ENCODE measurements around the gene NDE1. TPM values are rescaled to one million over a fixed set of nuclear protein-coding genes. Genes with fewer than 3 reads are reported as not detected.

NDE1 gene
- total RNA-seq, 2 donors from 2014 or later: 11.2 to 37.9 TPM

DNA sequence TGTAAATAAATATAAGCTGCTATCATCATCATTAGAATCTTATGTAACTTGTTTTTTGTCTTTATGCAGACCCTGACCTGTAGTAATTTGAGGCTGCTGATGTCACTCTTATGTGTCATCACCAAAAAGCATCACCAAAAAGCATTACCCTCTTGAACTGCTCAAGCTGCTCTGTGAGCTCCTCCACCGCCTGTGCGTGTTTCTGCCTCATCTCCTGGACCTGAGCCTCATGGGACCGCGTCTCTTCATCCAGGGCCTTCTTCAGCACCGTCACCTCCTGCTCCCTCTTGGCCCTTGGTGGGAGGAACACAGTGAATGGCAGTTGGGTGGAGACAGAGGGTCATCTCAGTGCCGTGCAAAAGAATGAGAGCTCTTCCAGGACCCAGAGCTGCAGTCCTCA, 82.4 kb downstream of the NDE1 start:
- Histone ChIP-seq H3K27ac (no peak overlapping the region), H3K4me1 (no peaks in the 10 kb centered on the region), H3K36me3 (replicated peaks in 1 of 2; ENCODE audit: insufficient read depth in 1 of 2, low read depth in 2 of 2) (no peaks in the 10 kb centered on the region), H3K4me3 (no peak overlapping the region), H3K9me3 (no peaks in the 10 kb centered on the region), H3K27me3 (no peaks in the 10 kb centered on the region)
- WGBS, 2 donors: 86 to 95% methylated on average over 5 to 6 of the region's 6 CpGs
- DNase-seq (no peak), ATAC-seq (no peak)
- intact Hi-C loops (cut with DNase I): no loop called here
- TF ChIP-seq, protein P1, sequence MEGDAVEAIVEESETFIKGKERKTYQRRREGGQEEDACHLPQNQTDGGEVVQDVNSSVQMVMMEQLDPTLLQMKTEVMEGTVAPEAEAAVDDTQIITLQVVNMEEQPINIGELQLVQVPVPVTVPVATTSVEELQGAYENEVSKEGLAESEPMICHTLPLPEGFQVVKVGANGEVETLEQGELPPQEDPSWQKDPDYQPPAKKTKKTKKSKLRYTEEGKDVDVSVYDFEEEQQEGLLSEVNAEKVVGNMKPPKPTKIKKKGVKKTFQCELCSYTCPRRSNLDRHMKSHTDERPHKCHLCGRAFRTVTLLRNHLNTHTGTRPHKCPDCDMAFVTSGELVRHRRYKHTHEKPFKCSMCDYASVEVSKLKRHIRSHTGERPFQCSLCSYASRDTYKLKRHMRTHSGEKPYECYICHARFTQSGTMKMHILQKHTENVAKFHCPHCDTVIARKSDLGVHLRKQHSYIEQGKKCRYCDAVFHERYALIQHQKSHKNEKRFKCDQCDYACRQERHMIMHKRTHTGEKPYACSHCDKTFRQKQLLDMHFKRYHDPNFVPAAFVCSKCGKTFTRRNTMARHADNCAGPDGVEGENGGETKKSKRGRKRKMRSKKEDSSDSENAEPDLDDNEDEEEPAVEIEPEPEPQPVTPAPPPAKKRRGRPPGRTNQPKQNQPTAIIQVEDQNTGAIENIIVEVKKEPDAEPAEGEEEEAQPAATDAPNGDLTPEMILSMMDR (IDR thresholded peaks at IDR 0.05): no peak
- no peak for TF ChIP-seq POLR2A (IDR thresholded peaks at IDR 0.05)

GRCh38 chr16:15735610-15736009, 85.6 kb downstream of the NDE1 start:
- no peaks in the 10 kb centered on the region for H3K27me3 ChIP-seq
- H3K4me3 ChIP-seq: no peak overlapping the region
- DNase-seq (no peak), ATAC-seq (no peak)
- TF ChIP-seq, protein P1 (IDR thresholded peaks at IDR 0.05): no peak
- TF ChIP-seq POLR2A (IDR thresholded peaks at IDR 0.05): no peak
- no peaks in the 10 kb centered on the region for H3K9me3 ChIP-seq
- no peaks in the 10 kb centered on the region for H3K4me1 ChIP-seq
- H3K36me3 ChIP-seq (replicated peaks in 1 of 2; ENCODE audit: insufficient read depth in 1 of 2, low read depth in 2 of 2): no peaks in the 10 kb centered on the region
- intact Hi-C loops (cut with DNase I): no loop called here
- WGBS, 2 donors: 79 to 82% methylated on average over 3 of the region's 3 CpGs
- no peak overlapping the region for H3K27ac ChIP-seq

- Histone ChIP-seq H3K4me1 (no peaks in the 10 kb centered on the region), H3K36me3 (replicated peaks in 1 of 2; ENCODE audit: insufficient read depth in 1 of 2, low read depth in 2 of 2) (no peaks in the 10 kb centered on the region), H3K9me3 (no peaks in the 10 kb centered on the region), H3K27me3 (no peaks in the 10 kb centered on the region), H3K4me3 (no peak overlapping the region), H3K27ac (no peak overlapping the region)
- no peak for TF ChIP-seq POLR2A (IDR thresholded peaks at IDR 0.05)
- TF ChIP-seq, protein P1 (IDR thresholded peaks at IDR 0.05): no peak
- intact Hi-C loops (cut with DNase I): no loop called here
- DNase-seq (no peak), ATAC-seq (no peak)
- WGBS, 2 donors: 68 to 70% methylated on average over 5 to 7 of the region's 7 CpGs
Observed at GRCh38 chr16:15736529-15736928, 86.5 kb downstream of the NDE1 start.

GRCh38 chr16:15737140-15737644, 87.1 kb downstream of the NDE1 start:
- intact Hi-C loops (cut with DNase I): no loop called here
- no peak for DNase-seq
- ATAC-seq: no peak
- no peaks in the 10 kb centered on the region for H3K36me3 ChIP-seq (replicated peaks in 1 of 2; ENCODE audit: insufficient read depth in 1 of 2, low read depth in 2 of 2)
- 84 to 87% methylated on average over 18 of the region's 18 CpGs for WGBS, 2 donors
- no peak for TF ChIP-seq POLR2A (IDR thresholded peaks at IDR 0.05)
- TF ChIP-seq, protein P1 (IDR thresholded peaks at IDR 0.05): no peak
- H3K4me3 ChIP-seq: no peak overlapping the region
- no peaks in the 10 kb centered on the region for H3K9me3 ChIP-seq
- no peaks in the 10 kb centered on the region for H3K27me3 ChIP-seq
- no peak overlapping the region for H3K27ac ChIP-seq
- H3K4me1 ChIP-seq: no peaks in the 10 kb centered on the region

- DNase-seq (no peak), ATAC-seq (no peak)
- Histone ChIP-seq H3K4me3 (no peak overlapping the region), H3K9me3 (no peaks in the 10 kb centered on the region), H3K27me3 (no peaks in the 10 kb centered on the region), H3K4me1 (no peaks in the 10 kb centered on the region), H3K36me3 (replicated peaks in 1 of 2; ENCODE audit: insufficient read depth in 1 of 2, low read depth in 2 of 2) (no peaks in the 10 kb centered on the region), H3K27ac (no peak overlapping the region)
- intact Hi-C loops (cut with DNase I): no loop called here
- 91 to 100% methylated on average over 2 of the region's 2 CpGs for WGBS, 2 donors
- TF ChIP-seq POLR2A (IDR thresholded peaks at IDR 0.05): no peak
- TF ChIP-seq, protein P1 (IDR thresholded peaks at IDR 0.05): no peak
Observed at GRCh38 chr16:15739464-15739863, 89.4 kb downstream of the NDE1 start.
